ENCODE results near the gene C4A.
"Not testable (repeated sequence)": the region's sequence is repeated elsewhere in the genome, so short reads cannot be mapped to it uniquely, and the experiment has no call there.

C4A gene

GRCh38 chr6:31980998-31981397 lies 859 bp upstream of the C4A start:
- DNase-seq, result not testable (repeated sequence)

DNA sequence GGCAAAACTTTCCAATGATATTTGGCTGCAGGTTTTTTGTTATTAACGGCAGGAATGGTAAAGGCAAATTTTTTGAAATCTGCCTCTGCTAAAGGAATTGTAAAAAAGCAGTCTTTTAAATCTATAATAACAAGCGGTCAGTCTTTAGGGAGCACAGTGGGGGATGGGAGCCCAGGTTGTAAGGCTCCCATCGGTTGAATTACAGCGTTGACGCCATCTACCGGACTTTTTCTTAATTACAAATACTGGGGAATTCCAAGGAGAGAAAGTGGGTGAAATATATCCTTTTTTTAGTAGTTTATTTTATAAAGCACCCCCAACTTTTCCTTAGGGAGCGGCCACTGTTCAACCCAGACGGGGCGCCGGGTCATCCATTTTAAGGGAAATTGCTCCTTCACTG lies 7.5 kb downstream of the C4A start:
- DNase-seq, result not testable (repeated sequence)

GRCh38 chr6:31994421-31994820 lies 12.6 kb downstream of the C4A start:
- DNase-seq, result not testable (repeated sequence)

GRCh38 chr6:31996385-31996784 lies 14.5 kb downstream of the C4A start:
- not testable (repeated sequence) for DNase-seq

DNA sequence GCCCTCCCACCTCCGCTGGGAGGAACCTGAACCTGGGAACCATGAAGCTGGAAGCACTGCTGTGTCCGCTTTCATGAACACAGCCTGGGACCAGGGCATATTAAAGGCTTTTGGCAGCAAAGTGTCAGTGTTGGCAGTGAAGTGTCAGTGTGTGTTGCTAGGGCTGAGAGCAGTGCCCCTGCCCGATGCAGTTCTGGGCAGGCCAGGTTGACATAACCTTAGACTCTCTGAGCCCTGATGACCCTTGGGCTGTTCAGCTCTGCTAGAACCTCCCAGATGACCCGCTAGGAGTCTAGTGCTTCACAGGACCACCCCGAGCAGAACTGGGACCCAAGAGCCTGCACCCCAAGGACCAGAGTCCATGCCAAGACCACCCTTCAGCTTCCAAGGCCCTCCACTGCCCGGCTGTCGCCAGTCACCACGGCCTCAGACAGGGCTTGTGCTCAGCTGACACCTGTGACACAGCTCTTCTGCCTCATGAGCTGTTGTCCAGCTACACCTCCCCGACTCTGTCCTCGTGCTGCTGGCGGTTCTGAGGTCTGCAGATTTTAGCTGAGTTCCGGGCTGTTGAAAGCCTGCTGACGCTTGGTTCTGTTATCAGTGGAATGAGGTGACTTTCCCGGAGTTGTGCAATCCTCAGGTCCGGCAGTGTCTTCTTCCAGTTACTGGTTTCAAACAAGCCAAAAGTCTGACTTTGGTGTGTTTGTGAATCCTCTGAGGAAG lies 20.9 kb downstream of the C4A start:
- not testable (repeated sequence) for DNase-seq

GRCh38 chr6:32003301-32003700 lies 21.4 kb downstream of the C4A start:
- not testable (repeated sequence) for DNase-seq

DNA sequence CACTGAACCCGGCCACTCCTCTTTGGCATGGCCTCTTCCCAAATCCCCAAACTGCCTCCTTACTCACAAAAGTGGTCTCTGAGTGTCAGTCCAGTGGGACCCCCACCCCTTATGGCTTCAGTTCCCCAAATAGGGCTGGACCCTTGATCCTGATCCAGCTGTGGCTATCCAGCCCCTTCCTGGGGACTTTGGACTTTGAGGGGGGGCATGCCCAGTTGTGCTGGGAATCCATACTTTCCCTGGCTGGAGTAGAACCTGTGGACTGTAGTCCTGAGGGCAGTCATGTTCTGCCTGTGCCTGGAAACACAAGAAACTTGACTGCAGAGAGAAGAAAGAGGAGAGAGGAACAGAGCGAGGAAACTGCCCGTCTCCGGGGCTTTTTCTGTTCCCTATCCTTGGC lies 22.5 kb downstream of the C4A start:
- not testable (repeated sequence) for DNase-seq

DNA sequence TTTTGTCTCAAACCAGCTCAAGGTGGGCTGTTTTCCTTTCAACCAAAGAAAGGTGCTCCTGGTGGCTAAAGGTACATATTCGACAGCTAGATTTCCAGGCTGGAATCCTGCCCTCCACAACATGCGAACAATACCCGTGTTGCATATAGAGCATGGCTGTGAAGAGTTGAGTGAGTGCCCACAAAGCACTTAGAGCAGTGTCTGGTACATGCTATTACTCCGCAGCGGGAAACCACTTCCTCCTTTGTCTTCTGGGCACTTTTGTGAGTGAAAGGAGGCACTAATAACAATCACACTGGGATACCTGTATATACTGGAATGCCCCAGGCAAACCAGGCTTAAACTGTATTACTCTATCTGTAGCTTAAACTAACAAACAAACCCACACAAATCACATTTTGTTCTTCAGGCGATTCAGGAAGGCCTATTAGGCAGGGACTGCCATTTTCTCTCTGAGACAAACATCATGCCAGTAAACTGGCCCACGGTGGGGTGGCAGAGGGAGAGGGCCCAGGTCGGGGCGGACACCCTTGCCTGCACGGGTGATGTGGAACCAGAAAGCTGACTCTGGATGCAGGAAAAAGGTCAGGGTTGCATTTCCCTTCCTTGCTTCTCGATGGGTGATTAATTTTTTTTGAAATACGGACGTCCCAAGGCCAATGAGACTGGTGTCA lies 23.1 kb downstream of the C4A start:
- not testable (repeated sequence) for DNase-seq

- not testable (repeated sequence) for DNase-seq
Observed at GRCh38 chr6:32005538-32005880, 23.7 kb downstream of the C4A start.

DNA sequence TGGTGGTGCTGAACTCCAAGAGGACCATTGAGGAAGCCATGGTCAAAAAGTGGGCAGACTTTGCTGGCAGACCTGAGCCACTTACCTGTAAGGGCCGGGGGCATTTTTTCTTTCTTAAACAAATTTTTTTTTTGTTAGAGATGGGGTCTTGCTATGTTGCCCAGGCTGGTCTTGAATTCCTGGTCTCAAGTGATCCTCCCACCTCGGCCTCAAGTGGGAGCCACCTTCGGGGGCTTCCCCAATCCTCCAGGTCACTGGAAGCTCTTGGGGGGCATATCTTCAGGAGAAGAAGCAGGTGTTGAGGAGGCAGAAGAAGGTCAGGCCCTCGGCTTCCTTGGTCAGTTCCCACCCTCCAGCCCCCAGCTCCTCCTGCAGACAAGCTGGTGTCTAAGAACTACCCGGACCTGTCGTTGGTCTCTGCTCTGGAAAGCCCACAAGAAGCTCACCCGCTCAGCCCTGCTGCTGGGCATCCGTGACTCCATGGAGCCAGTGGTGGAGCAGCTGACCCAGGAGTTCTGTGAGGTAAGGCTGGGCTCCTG lies 24.2 kb downstream of the C4A start:
- not testable (repeated sequence) for DNase-seq

GRCh38 chr6:32007086-32007485 lies 25.2 kb downstream of the C4A start:
- not testable (repeated sequence) for DNase-seq

DNA sequence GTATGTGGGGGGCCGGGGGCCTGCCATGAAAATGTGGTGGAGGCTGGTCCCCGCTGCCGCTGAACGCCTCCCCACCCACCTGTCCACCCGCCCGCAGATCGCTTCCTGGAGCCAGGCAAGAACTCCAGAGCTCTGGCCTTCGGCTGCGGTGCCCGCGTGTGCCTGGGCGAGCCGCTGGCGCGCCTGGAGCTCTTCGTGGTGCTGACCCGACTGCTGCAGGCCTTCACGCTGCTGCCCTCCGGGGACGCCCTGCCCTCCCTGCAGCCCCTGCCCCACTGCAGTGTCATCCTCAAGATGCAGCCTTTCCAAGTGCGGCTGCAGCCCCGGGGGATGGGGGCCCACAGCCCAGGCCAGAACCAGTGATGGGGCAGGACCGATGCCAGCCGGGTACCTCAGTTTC lies 26.2 kb downstream of the C4A start:
- not testable (repeated sequence) for DNase-seq

DNA sequence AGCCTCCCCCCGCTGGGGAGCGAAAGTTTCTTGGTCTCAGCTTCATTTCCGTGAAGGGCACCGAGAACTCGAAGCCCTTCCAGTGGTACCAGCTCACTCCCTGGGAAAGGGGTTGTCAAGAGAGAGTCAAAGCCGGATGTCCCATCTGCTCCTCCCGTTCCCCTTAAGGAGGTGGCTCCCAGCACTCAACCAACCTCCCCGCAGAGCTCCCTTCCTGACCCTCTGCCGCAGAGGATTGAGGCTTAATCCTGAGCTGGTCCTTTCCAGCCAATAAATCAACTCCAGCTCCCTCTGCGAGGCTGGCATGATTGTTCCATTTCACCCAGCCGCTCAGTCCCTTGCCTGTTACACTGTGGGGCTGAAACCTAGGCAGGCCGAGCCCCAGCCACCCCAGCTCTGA lies 26.8 kb downstream of the C4A start:
- not testable (repeated sequence) for DNase-seq

DNA sequence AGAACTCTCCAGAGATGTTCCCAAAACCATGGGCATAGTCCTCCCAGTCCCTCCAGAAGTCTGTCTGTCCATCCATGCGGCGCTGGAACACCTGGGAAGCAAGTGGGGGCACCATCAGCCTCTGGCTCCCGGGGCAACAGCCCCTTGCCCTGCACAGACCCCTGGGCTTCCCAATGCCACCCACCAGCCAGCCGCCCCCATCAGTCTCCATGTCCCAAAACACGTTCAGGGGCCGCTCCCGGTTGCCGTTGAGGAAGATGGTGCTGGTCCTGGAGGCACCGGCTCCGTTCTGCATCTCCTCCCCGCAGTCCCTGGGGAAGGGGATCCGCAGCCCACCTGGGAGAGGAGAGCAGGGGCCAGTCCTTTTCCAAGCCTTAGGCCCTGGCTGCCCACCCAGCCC lies 27.7 kb downstream of the C4A start:
- DNase-seq, result not testable (repeated sequence)

GRCh38 chr6:32010856-32011530 lies 29.1 kb downstream of the C4A start:
- DNase-seq, result not testable (repeated sequence)

- DNase-seq, result peak in 1 of 2 donors; percentile 1
Observed at GRCh38 chr6:32012941-32013617, 31.2 kb downstream of the C4A start.

DNA sequence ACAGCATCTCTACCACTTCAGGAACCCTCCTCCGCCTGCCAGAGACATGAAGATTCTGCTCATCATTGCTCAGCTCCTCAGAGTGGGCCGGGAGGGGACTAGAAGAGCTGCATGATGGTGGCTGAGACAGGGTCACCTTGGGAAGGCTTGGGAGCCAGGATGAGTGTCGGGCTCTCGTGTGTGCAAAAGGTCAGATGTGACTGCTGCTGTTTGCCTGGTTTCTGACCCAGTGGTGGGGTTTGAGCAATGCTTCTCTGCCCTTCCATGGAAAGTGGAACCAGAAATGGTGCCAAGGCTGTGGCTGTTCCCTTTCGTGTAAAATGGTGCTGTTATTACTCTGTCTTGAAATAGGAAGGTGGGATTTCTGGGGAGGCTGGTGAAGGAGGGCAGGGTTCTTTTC lies 31.9 kb downstream of the C4A start:
- DNase-seq, result not testable (repeated sequence)

GRCh38 chr6:32014547-32014946 lies 32.7 kb downstream of the C4A start, which contains the start of gene C4B:
Gene C4B (plus strand): TSS chr6:32014795. CDS start chr6:32014846, 51 bp downstream.
- DNase-seq, result not testable (repeated sequence)

DNA sequence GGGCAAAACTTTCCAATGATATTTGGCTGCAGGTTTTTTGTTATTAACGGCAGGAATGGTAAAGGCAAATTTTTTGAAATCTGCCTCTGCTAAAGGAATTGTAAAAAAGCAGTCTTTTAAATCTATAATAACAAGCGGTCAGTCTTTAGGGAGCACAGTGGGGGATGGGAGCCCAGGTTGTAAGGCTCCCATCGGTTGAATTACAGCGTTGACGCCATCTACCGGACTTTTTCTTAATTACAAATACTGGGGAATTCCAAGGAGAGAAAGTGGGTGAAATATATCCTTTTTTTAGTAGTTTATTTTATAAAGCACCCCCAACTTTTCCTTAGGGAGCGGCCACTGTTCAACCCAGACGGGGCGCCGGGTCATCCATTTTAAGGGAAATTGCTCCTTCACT lies 40.2 kb downstream of the C4A start:
- not testable (repeated sequence) for DNase-seq

DNA sequence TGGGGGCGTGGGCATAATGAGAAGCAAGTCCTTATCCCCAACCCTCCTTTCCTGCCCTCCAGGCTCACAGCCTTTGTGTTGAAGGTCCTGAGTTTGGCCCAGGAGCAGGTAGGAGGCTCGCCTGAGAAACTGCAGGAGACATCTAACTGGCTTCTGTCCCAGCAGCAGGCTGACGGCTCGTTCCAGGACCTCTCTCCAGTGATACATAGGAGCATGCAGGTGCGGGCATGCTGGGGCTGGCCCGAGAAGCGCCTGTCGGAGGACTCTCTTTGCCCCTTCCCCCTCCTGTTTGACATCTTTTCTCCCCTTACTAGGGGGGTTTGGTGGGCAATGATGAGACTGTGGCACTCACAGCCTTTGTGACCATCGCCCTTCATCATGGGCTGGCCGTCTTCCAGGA lies 46.8 kb downstream of the C4A start:
- DNase-seq, result not testable (repeated sequence)

GRCh38 chr6:32029553-32029952 lies 47.7 kb downstream of the C4A start:
- not testable (repeated sequence) for DNase-seq

DNA sequence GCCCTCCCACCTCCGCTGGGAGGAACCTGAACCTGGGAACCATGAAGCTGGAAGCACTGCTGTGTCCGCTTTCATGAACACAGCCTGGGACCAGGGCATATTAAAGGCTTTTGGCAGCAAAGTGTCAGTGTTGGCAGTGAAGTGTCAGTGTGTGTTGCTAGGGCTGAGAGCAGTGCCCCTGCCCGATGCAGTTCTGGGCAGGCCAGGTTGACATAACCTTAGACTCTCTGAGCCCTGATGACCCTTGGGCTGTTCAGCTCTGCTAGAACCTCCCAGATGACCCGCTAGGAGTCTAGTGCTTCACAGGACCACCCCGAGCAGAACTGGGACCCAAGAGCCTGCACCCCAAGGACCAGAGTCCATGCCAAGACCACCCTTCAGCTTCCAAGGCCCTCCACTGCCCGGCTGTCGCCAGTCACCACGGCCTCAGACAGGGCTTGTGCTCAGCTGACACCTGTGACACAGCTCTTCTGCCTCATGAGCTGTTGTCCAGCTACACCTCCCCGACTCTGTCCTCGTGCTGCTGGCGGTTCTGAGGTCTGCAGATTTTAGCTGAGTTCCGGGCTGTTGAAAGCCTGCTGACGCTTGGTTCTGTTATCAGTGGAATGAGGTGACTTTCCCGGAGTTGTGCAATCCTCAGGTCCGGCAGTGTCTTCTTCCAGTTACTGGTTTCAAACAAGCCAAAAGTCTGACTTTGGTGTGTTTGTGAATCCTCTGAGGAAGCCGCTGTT lies 53.6 kb downstream of the C4A start:
- not testable (repeated sequence) for DNase-seq
